ENCODE data around the gene PIGW. TPM values are rescaled to one million over a fixed set of nuclear protein-coding genes. Genes with fewer than 3 reads are reported as not detected.

Gene PIGW
- total and polyA plus RNA-seq, 2 experiments from 2014 or later: 5.5 to 15.8 TPM

GRCh38 chr17:36540696-36541095 lies 5.9 kb downstream of the PIGW start:
- no peak overlapping the region for H3K27ac Mint-ChIP-seq
- Histone ChIP-seq H3K4me3 (no peak overlapping the region), H2AFZ (no peak overlapping the region), H3K4me2 (no peak overlapping the region), H3K27me3 (ENCODE audit: insufficient read depth) (no peaks in the 10 kb centered on the region), H4K20me1 (replicated peaks; ENCODE audit: insufficient read depth) (0 out of 2 replicates have a peak, but pooled peaks cover 6% of the 10 kb centered on the region), H3K79me2 (replicated peaks; ENCODE audit: insufficient read depth) (peaks cover 36% of the 10 kb centered on the region), H3K27ac (ENCODE audit: low read depth) (no peak overlapping the region), H3K4me1 (ENCODE audit: insufficient read depth) (peaks cover 10% of the 10 kb centered on the region), H3K36me3 (ENCODE audit: insufficient read depth) (peaks cover 24% of the 10 kb centered on the region), H3K9me2 (ENCODE audit: insufficient read depth) (no peaks in the 10 kb centered on the region), H3F3A (replicated peaks; ENCODE audit: low read depth) (peaks cover 20% of the 10 kb centered on the region)
- H3K9me3 Mint-ChIP-seq: peaks cover 4% of the 10 kb centered on the region; the same call in 2 of the 3 replicates
- DNase-seq (ENCODE audit: low spot score) (no peak), ATAC-seq (no peak)
- H3K36me3 Mint-ChIP-seq (ENCODE audit: low read depth): peaks cover 30% of the 10 kb centered on the region
- TF ChIP-seq ZNF114 (CRISPR knock-in tag; IDR thresholded peaks at IDR 0.05): no peak
- TF ChIP-seq NANOG (IDR thresholded peaks at IDR 0.05; ENCODE audit: borderline replicate concordance): no peak
- no peak for TF ChIP-seq ZNF331 (CRISPR knock-in tag; IDR thresholded peaks at IDR 0.05; ENCODE audit: low read depth)
- no peak for TF ChIP-seq ZNF462 (CRISPR knock-in tag; IDR thresholded peaks at IDR 0.05)
- no peak for TF ChIP-seq EZH2phosphoT487 (IDR thresholded peaks at IDR 0.05; ENCODE audit: unreplicated experiment)
- no peak for TF ChIP-seq CREB1 (CRISPR knock-in tag; IDR thresholded peaks at IDR 0.05; ENCODE audit: low read depth)
- TF ChIP-seq, protein P1, sequence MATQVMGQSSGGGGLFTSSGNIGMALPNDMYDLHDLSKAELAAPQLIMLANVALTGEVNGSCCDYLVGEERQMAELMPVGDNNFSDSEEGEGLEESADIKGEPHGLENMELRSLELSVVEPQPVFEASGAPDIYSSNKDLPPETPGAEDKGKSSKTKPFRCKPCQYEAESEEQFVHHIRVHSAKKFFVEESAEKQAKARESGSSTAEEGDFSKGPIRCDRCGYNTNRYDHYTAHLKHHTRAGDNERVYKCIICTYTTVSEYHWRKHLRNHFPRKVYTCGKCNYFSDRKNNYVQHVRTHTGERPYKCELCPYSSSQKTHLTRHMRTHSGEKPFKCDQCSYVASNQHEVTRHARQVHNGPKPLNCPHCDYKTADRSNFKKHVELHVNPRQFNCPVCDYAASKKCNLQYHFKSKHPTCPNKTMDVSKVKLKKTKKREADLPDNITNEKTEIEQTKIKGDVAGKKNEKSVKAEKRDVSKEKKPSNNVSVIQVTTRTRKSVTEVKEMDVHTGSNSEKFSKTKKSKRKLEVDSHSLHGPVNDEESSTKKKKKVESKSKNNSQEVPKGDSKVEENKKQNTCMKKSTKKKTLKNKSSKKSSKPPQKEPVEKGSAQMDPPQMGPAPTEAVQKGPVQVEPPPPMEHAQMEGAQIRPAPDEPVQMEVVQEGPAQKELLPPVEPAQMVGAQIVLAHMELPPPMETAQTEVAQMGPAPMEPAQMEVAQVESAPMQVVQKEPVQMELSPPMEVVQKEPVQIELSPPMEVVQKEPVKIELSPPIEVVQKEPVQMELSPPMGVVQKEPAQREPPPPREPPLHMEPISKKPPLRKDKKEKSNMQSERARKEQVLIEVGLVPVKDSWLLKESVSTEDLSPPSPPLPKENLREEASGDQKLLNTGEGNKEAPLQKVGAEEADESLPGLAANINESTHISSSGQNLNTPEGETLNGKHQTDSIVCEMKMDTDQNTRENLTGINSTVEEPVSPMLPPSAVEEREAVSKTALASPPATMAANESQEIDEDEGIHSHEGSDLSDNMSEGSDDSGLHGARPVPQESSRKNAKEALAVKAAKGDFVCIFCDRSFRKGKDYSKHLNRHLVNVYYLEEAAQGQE (IDR thresholded peaks at IDR 0.05; ENCODE audit: unreplicated experiment): no peak
- TF ChIP-seq POLR2AphosphoS5 (IDR thresholded peaks at IDR 0.05; ENCODE audit: low read depth): no peak
- no peak for TF ChIP-seq STAT1 (IDR thresholded peaks at IDR 0.05; ENCODE audit: unreplicated experiment)
- TF ChIP-seq EZH2 (IDR thresholded peaks at IDR 0.05; ENCODE audit: low read depth, unreplicated experiment): no peak
- H3K4me3 Mint-ChIP-seq: no peak overlapping the region
- peaks cover 7% of the 10 kb centered on the region for H3K27me3 Mint-ChIP-seq (ENCODE audit: insufficient read depth, low read depth, poor library complexity)
- H3K4me1 Mint-ChIP-seq: peaks cover 5% of the 10 kb centered on the region; the same call in 2 of the 3 replicates
